Esophagus mucosa (tissue), 1 donor: Measurements from ENCODE around the gene COL4A6. TPM values are rescaled to one million over a fixed set of nuclear protein-coding genes. Genes with fewer than 3 reads are reported as not detected.

Experiments used
- ATAC-seq: fragments of 200-7000 bp; cut with Tn5 transposase; one replicate; pipeline ENCODE4 v1.9.1; 2020
- total RNA-seq: library from RNA; stranded (reverse); gene quantifications from one replicate; pipeline ENCODE4 v1.2.4, GENCODE V29; 2023
- donor health status: DM: yes; HTN: yes; CAD: no.

Gene COL4A6
- total RNA-seq, 1 donor from 2014 or later = 3.1 TPM

DNA sequence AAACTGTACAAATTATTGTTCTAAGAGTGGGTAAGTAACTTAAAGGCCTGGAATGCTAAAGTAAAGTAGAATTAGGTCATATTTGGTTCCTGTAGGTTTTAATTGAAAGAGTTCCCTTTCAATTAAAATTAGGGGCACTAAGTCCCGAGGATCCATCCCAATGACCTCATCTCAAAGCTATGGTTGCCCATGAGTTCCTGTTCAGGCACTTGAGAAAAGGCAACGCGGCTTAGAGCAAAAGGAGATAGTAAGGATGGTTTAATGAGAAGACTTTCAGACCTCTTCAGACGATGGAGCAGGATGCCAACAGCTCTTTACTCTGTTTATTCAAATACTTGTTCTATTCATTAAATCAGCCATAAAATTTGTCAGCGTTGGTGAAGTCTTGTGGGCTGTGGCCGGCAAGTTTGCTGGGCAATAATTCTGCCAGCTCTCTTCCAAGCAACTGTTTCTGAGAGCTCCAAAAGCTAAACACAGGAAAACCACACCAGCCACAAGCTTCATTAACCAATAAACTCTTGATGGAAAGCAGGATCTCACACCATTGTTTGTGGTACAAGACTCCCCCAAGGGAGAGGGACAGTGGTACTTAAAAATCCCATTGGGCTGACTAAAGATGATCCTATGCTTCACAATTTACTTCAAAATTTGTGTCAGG is 167.4 kb downstream of the COL4A6 start:
- no peak for ATAC-seq

DNA sequence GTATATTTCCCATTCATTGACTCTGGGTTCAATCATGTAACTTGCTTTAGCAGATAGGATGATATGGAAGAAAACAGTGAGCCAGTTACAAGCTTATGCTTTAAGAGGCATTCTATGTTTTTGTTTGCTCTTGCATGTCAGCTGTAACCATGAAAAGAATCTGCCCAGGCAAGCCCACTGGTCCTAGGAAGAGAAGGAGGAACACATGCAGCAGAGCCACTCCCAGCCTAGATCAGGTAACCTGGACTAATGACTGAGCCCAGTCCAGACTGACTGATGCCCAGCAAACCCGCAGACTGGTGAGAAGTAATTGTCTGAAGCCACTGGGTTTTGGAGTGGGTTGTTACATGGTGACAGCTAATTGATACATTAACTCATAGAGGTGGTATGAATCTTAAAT is 167.9 kb downstream of the COL4A6 start:
- peak; percentile 79 for ATAC-seq

- ATAC-seq = peak; percentile 86
Measured at GRCh38 chrX:108268434-108269080, 169.7 kb downstream of the COL4A6 start.

DNA sequence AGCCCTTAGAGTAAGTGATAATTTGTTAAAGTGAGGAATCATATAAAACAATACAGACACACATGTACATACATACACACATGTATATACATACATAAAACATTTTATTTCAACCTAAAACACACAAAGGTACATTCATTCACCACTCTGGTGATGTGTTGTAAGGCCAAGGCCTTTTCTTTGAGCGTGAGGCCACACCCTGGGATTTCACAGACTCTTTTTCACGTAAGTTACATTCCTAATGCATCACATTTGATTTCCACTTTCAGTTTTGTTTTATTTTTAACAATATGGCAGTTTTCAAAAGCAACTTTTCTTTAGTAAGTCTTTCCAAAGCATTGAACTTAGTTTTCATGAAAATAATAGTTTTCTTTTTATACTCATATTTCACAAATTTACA is 170.7 kb downstream of the COL4A6 start:
- ATAC-seq = no peak

GRCh38 chrX:108264376-108264775 is 173.8 kb downstream of the COL4A6 start:
- ATAC-seq = no peak

DNA sequence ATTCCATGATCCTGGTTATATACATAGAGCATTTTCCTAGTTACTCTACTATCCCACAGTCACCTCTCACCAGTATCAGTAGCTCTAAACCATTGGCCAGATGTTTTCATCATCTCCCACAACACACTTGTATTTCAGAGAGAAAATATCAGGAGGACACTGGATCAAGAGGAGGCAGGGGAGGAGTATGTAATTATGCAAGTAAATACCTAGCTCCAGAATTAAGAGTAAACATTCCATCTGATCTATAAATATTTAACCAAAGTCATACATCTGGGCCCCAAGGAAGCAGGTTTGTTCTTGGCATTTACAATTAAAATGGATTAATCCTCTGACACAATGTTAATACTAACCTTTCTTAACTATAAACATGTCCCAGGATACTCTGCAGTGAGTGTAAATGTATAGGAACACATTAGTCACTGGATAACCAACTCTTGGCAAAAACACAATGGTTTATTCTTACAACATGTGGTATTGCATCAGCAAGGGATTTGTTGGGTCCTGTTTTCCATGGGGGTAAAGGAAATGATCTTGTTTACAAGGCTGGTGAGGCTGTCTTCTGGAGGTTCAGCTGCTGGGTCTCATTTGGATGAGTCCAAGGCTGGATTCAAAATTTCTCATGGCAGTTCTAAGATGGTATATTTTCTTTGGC is 176.5 kb downstream of the COL4A6 start:
- peak; percentile 93 for ATAC-seq

GRCh38 chrX:108257556-108257955 is 180.7 kb downstream of the COL4A6 start:
- ATAC-seq = no peak

GRCh38 chrX:108254636-108255035 is 183.6 kb downstream of the COL4A6 start:
- ATAC-seq = no peak

- ATAC-seq = no peak
Measured at GRCh38 chrX:108250654-108251579, 187.3 kb downstream of the COL4A6 start.

DNA sequence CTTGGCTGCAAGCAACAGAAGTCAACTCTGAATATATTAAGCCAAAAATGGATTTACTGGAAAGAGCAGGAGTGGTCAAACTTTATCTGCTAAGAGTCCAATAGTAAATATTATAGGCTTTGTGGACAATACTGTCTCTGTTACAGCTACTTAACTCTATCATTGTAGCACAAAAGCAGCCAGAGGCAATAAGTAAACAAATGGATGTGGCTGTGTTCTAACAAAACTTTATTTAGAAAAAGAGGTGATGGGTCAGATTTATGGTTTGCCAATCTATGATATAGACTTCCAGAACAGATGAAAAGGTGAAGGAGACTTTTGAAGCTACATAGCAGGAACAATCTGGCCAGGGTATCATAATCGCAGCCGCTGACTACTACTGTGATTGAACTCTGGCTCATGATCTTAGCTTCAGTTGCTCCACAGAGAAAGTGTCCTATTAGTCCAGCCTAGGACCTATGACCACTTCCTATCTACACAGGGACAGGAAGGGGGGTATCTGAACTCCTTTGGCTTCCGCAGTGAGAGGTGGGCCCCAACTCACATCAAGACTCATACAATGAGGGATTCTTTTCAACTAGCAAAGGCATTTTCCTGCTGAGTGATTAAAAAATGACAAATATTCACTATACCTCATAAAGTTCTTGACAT is 191.8 kb downstream of the COL4A6 start:
- ATAC-seq = no peak

DNA sequence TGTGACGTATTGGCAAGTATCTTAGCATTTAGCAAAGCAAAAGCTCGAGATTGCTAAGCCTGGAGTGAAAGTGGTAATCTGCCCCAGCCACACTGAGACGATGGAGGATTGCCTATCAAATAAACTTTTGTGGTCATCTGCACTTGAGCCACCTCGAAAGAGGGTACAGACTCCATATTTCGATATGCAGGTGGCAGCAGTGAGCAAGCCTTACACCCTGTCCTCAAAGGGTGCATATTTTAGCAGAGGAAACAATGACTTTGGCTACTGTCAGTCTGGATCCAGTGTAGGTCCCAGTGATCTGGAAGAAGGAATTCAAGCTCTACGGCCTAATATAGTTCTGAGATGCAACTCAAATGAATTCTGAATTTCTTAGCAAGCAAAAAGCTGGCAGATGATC is 192.8 kb downstream of the COL4A6 start:
- ATAC-seq = no peak

GRCh38 chrX:108235986-108236385 is 202.2 kb downstream of the COL4A6 start:
- ATAC-seq = no peak

DNA sequence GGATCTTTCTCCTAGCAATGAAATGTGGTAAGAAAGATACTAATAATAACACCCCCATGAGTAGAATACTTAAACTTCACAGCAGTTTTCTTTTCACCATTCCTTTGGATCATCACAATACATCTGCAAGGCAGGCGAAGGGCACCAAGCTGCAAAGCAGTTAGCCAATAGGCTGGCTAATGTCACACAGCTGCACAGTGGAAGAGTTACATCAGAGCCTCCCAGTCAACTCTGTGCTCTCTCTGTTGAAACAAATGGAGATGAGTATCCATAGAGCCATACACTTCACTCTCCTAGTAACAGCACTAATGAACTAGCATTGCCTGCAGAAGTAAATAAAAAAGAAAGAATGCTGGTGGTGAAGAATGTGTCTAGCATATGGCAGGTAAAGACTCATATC is 207.6 kb downstream of the COL4A6 start:
- no peak for ATAC-seq

GRCh38 chrX:108224727-108225621 is 213.2 kb downstream of the COL4A6 start:
- ATAC-seq = no peak

GRCh38 chrX:108224218-108224617 is 214.0 kb downstream of the COL4A6 start:
- no peak for ATAC-seq

DNA sequence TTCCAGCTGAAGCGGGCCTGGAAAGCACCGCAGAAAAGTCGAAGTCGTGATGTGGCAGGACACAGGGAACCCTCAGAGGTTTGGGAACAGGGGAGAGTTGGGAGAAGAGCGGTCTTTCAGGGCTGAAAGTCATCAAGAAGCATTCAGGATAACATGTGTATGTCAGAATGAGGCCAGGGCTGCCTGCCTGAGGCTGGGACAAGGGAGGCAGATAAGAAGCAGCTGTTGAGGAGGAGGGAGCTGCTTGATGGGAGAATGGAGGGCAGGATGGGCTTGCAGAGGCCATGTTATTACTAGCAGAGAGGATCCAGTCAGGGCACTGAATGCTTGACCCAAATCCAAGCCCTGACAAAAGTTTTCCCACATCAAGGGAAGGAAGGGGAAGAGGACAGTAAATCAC is 214.6 kb downstream of the COL4A6 start:
- ATAC-seq = no peak

GRCh38 chrX:108221301-108221864 is 216.8 kb downstream of the COL4A6 start:
- no peak for ATAC-seq

- ATAC-seq = no peak
Measured at GRCh38 chrX:108219949-108220601, 218.1 kb downstream of the COL4A6 start.

DNA sequence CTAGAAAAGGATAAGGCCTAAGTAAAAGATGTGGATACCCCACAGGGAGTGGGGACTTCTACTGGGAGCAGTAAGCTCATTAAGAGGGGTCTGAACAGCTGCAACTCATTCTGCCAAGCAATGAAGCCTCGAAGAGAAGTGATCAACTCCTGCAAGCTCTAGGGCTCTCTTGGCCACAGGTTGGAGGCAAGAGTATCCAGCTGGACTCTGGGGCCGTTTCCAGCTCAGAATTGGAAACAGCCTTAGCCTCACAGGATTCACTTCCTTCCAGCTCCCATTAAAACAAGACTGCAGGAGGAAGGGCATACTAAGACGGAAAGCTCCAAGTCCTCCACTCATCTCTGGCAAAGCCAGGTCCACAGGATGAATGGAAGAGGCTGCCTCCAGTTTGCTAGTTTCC is 220.3 kb downstream of the COL4A6 start:
- no peak for ATAC-seq

GRCh38 chrX:108216919-108217571 is 221.2 kb downstream of the COL4A6 start:
- ATAC-seq = no peak
